NOMO-1 (cell line): ENCODE measurements around the gene HOXD10.

ENCODE experiments used
- DNase-seq, 2 experiments: peaks; one replicate each; lab custom pipeline; 2025; ENCODE audit not compliant: unreplicated experiment in 2 of 2; lab: John Stamatoyannopoulos, UW

HOXD10 gene

GRCh38 chr2:176105730-176106580, 10.6 kb upstream of the HOXD10 start:
- no peak for DNase-seq

GRCh38 chr2:176106581-176107539, 9.7 kb upstream of the HOXD10 start, which contains the start of gene HOXD11:
Gene HOXD11 (plus strand): TSS chr2:176107280. CDS start chr2:176107356, 76 bp downstream.
- DNase-seq = no peak

GRCh38 chr2:176107731-176108181, 8.8 kb upstream of the HOXD10 start:
- no peak for DNase-seq

- DNase-seq = no peak
These were observed 7.2 kb upstream of the HOXD10 start for GRCh38 chr2:176109192-176109901.

GRCh38 chr2:176109946-176110345, 6.6 kb upstream of the HOXD10 start:
- DNase-seq = no peak

GRCh38 chr2:176110415-176111308, 5.9 kb upstream of the HOXD10 start:
- no peak for DNase-seq

- DNase-seq = no peak
These were observed 5.3 kb upstream of the HOXD10 start for GRCh38 chr2:176111309-176111663.

- DNase-seq = no peak
These were observed 4.7 kb upstream of the HOXD10 start for GRCh38 chr2:176111846-176112374.

GRCh38 chr2:176112375-176113302, 3.9 kb upstream of the HOXD10 start:
- DNase-seq = no peak

GRCh38 chr2:176114120-176114929, 2.3 kb upstream of the HOXD10 start:
- DNase-seq = no peak

GRCh38 chr2:176114930-176115625, 1.5 kb upstream of the HOXD10 start:
- DNase-seq = no peak

- no peak for DNase-seq
These were observed 714 bp downstream of the HOXD10 start for GRCh38 chr2:176117162-176117822.

- DNase-seq = no peak
These were observed 1.3 kb downstream of the HOXD10 start for GRCh38 chr2:176117823-176118371.

GRCh38 chr2:176118601-176119339, 2.2 kb downstream of the HOXD10 start:
- peak; percentile 18 to 27 for DNase-seq

GRCh38 chr2:176120364-176121189, 4.0 kb downstream of the HOXD10 start:
- no peak for DNase-seq
